GM18519 (cell line): ENCODE data around the gene GLIS2.

Experiments used
- ATAC-seq: cut with Tn5 transposase; IDR thresholded peaks from one replicate; pipeline ENCODE4 v1.9.1; 2021; ENCODE audit warnings: mild to moderate bottlenecking, moderate library complexity; ENCODE audit not compliant: unreplicated experiment, low FRiP score

GLIS2 gene

DNA sequence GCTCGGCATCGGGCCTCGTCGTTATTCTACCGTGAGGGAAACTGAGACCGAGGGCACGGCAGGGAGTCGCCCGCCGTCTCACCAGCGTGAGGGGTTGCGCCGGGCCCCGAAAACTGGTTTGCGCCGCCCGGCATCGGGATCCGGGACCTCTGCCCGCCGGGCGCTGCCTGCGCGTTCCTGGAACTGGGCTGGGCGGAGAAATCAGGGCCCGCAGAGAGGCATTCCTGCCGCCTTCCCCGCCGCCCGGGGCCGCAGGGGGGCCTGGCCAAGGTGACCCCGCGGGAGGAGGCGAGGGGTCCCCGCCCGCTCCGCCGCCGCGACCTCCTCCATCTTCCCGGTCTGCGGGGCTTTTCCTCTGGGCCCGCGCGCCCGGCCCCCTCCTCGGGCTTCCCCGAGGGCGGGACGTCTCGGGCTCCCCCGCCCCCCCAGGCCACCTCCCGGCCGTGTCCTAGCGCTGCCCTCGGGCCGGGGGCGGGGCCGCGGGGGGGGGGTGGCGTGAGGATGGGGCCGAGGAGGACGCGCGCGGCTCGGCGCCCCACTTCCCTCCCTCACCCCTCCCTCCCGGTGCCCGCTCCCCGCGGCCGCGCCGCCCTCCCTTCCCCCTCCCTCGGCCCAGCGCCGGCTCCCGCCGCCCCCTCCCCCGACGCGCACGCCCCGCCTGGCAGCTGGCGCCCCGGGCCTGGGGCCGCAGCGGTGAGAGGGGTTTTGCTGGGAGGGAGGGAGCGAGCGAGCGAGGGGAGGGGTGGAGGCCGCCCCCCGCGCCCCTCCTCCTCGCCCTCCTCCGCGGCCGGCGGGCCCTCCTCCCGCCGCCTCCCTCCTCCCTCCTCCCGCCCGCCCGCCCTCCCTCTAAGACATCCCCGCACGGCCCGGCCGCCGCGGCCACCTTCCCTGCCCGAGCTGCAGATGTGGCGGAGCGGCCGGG, at the start of gene GLIS2:
GLIS2 (plus strand) TSS at position 882 of the 922 bp plus-strand sequence. CDS start 16,214 bp downstream, outside the sequence.
- no peak for ATAC-seq

DNA sequence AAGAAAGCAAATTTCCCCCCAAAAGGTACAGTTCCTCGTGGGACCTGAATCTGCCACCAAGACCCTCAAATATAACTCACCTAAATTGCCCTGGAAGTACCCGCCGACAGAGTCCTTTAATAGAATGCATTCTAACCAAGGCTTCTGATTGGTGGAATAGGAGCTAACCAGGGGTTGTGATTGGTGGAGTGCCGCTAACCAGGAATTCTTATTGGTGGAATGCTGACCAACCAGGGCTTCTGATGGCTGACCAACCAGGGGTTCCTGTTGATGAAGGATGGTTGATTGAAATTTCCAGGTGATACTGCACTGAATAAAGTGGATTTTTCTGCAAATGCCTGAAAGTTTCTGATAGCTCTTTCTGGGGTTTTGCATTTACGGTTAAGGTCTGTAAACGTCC, 49.5 kb upstream of the GLIS2 start:
- no peak for ATAC-seq

DNA sequence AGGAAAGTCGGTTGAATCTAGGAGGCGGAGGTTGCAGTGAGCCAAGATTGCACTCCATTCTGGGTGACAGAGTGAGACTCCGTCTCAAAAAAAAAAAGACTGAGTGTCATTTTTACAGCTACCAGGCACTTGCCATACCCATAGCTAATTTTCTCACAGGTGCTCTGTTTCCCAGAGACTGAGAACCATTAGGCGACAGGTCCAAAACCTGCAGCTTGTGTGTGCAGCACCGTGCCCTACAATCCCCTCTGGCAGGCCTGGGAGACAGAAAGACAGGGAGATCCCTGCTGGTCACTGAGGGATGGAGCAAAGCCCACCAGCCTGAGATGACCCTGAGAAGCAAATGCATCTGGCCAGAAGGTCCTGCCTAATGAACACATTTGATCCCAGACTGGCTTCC, 45.8 kb upstream of the GLIS2 start:
- ATAC-seq: no peak

DNA sequence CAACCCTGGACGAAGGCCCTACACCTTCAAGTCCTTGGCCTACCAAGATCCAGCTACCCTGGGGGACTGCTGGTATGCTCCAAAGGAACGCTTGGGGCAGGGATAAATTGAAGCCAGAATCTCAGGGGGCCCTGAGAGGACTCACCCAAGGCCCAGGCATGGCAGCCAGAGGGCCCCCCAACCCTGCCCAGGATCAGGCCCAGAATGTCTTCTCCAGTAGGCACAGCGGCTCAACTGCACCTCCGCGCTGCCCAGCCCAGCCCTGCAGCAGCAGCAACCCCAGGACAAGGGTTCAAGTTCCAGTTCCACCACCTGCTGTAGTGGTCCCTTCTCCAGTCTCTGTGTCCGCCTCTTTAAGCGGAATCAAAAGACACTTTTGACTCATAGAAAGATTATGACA, 45.3 kb upstream of the GLIS2 start:
- no peak for ATAC-seq

DNA sequence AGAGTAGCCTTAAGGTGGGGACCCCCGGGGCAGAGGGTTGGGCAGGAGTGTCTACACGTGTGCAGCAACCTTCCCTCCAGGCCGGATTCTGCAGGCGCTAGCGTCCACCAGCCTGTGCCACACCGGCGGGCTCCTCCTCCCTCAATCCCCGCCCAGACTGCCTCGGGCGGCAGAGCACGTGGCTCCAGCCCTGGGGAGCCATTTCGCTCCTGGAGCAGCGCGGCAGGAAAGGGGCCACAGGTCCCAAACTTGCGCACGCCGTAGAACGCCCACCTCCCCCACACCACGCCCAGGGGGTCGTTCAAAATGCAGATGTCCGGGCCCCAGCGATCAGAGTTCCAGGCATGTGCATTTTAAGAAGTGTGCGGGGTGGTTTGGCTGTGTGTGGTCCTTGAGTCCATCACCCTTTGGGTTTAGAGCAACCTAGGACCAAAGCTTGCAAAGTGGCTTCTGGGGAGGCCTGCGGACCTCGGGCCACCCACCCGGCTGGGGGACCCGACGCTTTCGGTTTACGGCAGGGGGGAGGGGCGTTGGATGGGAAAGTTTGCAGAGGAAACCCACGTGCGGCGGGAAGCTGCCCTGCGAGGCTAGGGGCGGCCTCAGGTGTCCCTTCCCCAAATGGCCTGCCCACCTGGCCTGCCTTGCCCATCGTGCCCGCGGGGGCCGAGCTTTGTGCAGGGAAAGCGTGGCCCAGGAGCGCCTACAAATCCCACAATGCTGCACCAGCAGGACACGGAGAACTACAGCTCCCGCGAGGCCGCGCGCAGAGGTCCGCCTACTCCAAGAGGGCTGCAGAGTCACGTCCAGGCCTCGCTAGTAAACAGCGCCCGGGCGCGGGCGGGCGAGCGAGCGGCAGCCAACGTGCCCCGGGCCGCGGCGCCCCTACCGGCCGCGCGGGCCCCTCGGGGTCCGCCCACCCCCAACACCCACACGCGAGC, 44.4 kb upstream of the GLIS2 start:
- ATAC-seq: peak; percentile 69

DNA sequence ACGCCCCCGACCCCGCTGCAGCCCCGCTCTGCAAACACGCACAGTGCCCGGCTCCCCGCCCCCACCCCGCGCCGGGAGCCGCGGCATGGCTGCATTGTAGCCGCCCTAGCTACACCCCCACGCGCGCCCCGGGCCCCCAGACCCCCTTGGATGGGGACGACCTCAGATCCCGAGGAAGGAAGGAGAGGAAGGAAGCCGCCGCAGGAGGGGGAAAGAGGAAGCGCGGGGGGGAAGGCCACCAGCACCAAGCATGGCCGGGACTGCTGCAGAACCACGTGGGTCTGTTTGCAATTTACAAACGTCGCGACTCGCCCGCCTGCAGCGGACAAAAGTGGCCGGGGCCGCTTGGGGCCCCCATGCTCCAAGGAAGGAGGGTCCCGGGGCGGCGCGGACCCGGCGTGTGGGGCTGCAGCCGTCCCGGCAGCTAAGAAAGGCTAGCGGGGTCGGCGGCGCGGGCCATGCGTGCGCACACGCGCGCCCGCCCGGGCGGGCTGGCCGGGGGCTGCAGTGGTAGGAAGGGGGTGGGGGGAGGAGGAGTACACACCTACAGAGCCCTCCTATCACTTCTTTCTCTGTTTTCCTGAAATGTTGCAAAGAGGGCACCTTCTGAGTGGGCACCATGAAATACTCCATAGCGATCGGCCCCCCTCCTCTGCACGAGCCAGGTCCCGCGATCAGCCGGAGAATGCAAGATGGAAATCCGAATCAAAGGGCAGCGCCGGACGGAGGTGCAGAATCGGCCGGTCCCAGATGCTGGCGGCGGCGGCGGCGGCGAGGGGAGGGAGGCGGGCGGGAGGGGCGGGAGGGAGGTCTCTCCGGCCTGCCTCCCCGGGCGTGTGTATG, 43.5 kb upstream of the GLIS2 start:
- ATAC-seq: no peak

DNA sequence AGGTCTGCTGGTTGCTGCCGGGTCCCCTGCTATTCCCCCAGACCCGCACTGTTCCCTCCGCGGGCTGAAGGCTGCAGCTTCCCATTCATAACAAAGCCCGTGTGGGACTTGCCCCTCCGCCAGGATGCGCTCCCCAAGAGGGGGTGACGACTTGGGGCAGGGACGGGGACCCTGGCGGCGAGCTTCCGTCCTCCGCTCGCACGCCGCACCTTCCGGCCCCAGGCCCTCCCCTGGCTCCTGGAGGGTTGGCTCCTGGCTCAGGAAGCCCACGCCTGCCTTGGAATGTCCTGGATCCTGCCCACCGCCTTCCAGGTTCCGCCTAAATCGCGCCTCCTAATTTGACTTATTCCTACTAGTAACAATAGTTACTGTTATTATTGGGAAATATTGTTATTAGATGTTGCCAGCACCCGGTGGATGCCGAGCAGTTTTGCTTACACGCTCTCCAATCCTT, 42.0 kb upstream of the GLIS2 start:
- no peak for ATAC-seq

DNA sequence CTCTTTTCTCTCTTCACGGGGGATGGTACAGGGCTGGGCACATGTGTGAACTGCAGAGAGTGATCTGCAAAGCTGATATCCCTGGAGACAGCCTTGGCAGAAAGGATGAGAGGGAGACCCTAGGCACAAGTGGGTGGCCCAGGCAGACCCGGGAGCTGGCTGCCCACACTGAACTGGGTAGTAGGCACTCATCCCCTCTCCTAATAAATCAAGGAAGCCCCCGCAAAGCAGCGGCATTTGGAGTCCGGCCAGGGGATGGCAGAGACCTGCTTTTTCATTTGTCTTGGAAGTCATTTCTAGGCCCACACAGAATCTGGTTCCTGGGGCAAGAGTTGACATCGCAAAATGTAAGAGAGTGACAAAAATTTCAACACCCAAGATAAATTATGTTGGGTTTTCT, 40.0 kb upstream of the GLIS2 start:
- no peak for ATAC-seq

DNA sequence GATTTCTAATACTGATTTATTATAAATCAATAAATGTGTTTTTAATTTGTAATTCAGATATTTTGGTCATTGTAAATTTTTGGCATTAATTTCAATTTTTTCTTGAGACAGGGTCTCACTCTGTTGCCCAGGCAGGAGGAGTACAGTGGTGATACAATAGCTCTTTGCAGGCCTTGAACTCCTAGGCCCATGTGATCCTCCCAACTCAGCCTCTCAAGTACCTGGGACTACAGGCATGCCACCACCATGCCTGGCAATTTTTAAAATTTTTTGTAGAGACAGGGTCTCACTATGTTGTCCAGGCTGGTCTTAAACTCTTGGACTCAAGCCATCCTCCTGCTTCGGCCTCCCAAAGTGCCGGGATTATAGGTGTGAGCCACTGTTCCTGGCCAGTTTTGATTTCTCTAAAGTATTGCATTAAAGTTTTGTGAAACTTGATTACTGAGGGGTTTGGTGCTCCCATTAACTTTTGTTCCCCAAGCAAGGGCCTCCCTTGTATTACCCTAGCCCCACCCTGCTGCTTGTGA, 37.8 kb upstream of the GLIS2 start:
- ATAC-seq: no peak

DNA sequence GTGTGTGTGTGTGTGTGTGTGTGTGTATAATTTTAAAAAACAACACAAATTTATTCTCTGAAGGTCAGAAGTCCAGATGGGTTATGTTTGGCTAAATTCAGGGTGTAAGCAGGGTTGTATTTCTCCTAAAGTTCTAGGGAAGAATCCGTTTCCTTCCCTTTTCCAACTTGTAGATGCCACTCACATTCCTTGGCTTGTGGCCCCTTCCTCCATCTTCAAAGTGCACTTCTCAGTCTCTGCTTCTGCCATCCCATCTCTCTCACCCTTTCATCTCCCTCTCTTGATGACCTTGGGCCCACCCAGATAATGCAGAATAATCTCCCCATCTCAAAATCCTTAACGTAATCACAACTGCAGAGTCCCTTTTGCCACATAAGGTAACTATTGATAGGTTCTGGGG, 35.2 kb upstream of the GLIS2 start:
- ATAC-seq: no peak

DNA sequence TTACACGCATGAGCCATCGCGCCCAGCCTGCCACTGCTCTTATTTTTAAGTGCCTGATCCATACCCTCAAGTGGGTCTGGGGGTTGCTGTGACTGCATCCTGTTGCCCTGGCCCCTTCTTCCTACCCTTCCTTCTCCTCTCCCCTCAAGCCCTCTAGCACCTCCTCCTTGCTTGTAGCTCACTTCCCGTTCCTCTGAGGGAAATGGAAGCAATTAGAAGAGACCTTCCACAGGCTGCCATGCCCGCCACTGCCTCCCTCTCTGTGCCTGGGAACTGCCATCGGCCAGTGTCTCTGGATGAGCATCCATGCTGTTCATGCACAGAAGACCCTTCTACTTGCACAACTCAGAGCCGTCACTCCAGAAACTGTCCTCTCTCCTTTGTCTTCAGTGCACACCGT, 32.4 kb upstream of the GLIS2 start:
- no peak for ATAC-seq

DNA sequence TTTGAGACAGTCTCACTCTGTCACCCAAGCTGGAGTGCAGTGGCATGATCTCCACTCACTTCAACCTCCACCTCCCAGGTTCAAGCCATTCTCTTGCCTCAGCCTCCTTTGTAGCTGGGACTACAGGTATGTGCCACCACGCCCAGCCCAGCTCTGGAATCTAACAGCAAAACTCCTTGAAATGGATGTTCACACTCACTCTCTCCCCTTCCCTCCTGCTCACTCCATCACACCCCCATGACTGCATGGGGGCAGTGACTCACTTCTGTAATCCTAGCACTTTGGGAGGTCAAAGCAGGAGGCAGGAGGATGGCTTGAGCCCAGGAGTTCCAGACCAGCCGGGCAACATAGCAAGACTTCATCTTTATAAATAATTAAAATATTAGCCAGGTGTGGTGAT, 31.9 kb upstream of the GLIS2 start:
- no peak for ATAC-seq

DNA sequence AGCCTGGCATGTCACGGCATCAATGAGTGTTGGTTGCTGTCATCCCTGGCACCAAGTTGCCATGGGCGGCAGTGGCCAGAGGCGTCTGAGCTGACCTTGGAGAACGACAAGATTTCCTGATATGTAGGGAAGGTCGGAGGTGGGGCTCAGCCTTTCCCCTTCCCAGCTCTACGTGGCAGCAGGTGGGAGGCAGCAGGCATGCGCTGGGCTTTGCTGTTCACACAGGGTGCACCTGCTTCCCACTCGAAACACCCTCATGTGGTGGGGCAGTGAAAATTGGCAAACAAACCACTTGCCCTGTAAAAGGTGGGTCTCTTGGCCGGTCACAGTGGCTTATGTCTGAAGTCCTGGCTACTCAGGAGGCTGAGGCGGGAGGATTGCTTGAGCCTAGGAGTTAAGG, 30.7 kb upstream of the GLIS2 start:
- ATAC-seq: no peak

DNA sequence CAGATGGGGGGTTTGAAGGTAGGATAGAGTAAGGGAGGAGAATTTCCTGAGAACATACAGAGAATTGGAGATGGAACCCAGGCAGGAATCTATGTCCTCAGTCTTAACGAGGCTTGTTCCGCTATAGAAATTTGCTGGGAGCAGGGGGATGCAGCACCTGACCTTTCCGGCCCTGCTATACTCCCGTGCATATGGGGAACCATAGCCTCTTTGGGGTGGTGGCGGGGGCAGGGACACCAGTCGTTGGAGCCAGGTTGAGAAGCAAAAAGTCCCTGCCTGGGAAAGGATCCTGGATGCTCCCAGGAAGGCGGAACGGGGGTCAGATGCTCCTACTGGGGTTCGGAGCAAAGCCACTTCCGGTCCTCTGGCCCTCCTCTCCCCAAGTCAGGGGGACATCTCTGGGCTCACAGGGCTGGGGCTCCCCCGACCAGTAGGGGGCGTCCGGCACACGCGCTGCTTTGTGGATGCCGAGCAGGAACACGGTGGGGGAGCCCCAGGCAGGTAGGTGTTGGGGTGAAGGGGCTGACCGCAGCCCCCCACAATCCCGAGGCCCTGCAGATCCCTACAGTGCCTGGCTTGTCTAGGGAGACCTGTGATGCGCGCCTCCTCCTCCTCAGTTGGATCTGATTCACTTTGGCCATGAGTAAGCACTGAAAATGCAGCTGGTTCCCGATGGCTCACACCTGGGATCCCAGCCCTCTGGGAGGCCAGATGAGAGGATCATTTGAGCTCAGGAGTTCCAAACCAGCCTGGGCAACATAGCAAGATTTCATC, 27.5 kb upstream of the GLIS2 start:
- ATAC-seq: no peak

DNA sequence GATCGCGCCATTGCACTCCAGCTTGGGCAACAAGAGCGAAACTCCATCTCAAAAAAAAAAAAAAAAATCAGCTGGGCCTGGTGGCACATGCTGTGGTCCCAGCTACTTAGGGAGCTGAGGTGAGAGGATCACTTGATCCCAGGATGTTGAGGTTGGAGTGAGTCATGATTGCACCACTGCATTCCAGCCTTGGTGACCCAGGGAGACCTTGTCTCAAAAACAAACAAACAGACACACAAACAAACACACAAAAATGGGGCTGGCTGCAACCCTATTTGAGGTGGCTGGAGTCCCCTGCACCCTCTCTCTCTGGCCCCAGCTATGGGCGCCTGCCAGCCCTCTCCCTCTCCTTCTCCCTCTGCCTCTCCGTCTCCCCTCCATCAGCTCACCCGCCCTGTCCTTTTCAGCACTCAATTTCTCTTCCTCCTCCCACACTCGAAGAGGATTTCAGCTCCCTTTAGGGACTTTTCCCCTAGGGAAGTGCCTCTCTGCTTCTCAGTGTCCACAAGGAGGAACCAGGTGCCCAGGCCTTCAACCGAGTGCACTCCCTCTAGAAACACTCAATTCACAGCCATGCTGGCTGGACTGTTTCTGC, 25.5 kb upstream of the GLIS2 start:
- ATAC-seq: no peak

DNA sequence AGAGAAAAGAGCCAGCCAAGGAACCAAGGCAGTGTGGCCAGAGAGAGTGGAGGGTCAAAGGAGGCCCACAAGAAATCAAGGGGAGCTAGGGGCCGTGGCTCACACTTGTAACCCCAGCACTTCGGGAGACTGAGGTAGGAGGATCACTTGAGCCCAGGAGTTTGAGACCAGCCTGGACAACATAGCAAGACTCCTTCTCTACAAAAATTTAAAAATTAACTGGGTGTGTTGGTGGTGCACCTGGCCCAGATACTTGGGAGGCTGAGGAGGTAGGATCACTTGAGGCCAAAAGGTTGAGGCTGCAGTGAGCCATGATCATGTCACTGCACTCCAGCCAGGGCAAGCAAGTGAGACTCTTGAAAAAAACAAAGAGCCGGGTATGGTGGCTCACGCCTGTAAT, 24.2 kb upstream of the GLIS2 start:
- ATAC-seq: no peak

DNA sequence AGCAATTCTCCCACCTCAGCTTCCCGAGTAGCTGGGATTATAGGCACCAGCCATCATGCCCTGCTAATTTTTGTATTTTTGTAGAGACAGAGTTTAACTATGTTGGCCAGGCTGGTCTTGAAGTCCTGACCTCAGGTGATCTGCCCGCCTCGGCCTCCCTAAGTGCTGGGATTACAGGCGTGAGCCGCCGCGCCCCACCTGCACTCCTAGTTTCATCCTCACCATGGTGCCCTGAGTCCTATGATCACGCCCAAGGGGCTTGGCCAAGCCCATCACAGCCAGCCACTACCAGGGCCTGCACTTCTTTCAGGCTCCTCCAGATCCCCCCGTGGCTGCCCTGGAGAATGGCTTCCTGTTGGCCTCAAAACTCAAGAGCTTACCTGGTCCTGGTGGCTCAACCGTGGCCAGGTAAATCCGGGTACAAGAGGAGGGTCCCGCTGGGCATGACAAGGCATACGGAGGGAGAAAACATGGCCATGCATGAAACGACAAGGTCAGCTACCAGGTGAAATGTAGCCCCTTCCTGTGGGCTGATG, 22.6 kb upstream of the GLIS2 start:
- no peak for ATAC-seq

DNA sequence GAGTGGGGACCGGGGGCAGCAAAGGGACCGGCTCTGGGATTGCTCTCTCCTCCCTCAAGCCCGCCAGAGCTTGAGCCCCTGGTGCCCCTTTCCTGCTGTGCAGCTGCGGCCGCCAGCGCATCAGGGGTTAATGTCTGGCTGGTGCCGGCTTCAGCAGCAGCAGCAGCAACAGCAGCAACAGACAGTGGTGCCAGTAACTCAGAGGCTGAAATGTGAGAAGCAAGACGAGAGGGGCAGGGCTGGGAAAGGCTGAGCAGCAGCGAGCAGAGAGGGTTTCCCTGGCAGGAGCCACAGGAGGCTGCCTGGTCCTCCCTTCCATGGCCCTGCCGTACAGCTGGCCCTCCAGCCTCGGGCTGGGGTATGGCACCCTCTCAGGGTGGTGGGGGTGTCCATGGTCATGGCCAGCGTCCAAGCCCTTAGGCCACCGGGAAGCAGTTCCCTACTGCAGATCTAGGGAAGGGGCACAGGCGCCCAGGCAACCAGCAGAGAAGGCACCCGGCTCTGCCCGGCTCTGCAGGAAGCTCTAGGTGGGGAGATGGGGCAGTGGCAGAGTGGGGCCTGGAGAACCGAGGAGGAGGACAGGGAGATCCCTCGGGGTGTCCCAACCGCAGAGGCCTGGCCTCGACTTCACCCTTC, 21.9 kb upstream of the GLIS2 start:
- ATAC-seq: no peak
